Measurements from ENCODE around the gene COL20A1.

Gene COL20A1

DNA sequence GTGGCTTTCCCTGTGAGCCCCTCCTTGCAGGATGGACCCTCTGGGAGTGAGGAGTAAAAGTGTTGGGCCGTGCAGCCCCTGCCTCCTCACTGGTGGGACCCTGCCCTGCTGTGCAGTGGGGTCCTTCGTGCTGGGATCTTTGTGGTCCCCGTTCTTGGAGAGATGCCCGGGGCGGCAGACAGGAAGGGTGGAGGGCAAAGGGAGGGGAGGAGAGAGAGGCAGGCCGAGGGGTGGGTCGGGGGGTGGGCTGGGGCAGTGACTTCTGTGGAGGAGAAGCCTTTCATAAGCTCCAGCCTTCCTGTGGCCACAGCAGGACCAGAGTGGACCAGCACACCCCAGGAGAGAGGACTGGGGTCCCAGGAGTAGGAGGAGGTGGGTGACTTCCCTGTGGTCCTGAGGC is at the start of gene COL20A1:
TSS of gene COL20A1 (plus strand) at position 283 of the 400 bp plus-strand sequence. CDS start 1,922 bp downstream, outside the sequence.
- no peak for DNase-seq (ENCODE audit: low read depth)
- TF ChIP-seq, protein P1, sequence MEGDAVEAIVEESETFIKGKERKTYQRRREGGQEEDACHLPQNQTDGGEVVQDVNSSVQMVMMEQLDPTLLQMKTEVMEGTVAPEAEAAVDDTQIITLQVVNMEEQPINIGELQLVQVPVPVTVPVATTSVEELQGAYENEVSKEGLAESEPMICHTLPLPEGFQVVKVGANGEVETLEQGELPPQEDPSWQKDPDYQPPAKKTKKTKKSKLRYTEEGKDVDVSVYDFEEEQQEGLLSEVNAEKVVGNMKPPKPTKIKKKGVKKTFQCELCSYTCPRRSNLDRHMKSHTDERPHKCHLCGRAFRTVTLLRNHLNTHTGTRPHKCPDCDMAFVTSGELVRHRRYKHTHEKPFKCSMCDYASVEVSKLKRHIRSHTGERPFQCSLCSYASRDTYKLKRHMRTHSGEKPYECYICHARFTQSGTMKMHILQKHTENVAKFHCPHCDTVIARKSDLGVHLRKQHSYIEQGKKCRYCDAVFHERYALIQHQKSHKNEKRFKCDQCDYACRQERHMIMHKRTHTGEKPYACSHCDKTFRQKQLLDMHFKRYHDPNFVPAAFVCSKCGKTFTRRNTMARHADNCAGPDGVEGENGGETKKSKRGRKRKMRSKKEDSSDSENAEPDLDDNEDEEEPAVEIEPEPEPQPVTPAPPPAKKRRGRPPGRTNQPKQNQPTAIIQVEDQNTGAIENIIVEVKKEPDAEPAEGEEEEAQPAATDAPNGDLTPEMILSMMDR (IDR thresholded peaks at IDR 0.05; ENCODE audit: low read depth, low read length, missing control alignments): no peak
- no peak within 1 kb of the TSS for H3K4me3 ChIP-seq (ENCODE audit: low read depth, low read length)

DNA sequence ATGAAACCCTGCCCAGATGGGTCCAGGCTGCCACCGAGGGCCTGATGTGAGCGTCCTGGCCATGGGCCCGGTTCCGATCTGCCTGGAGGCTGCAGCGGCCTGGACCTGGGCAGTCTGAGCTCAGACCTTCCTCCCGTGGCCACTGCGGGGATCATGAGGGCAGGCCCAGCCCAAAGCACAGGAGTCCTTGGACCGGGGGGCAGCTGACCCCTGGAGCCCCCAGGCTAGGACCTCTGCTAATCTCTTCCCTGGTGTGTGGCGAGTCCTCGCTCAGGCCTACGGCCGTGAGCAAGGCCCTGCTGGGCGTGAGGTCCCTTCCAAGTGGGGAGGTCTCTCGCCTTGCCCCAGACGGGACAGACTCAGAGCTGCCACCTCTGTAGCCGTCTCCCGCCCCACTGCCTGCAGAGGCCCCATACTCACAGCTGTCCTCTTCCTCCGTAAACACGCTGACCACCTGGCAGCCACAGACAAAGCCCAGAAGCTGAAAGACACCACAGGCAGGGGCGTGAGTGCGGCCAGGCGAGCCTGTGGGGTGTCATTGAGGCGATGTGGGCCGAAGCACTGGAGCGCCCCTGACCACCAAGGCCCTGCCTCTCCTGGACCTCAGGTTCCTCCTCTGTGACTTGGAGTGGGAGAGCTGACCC is 49.3 kb upstream of the COL20A1 start:
- no peak for DNase-seq (ENCODE audit: low read depth)
- TF ChIP-seq, protein P1 (IDR thresholded peaks at IDR 0.05; ENCODE audit: low read depth, low read length, missing control alignments): no peak
- H3K4me3 ChIP-seq (ENCODE audit: low read depth, low read length): no peak overlapping the region

DNA sequence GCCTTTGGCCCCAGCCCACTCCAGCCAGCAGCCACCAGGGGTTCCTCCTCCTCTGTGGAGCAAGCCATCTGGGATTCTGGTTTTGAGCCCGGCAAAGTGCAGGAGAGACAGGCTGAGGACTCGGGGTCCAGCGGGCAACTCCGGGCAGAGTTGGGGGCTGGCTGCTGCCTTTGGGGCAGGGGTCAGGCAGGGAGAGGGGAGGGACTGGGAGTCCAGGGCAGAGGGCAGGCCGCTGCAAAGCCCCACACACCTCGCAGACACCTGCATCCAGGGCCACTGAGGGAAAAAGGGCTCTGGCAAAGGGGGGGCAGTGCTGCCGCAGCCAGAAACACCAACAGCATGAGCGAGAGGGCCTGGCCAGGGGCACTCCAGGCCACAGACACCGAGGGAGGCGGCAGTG is 48.5 kb upstream of the COL20A1 start:
- TF ChIP-seq, protein P1 (IDR thresholded peaks at IDR 0.05; ENCODE audit: low read depth, low read length, missing control alignments): no peak
- H3K4me3 ChIP-seq (ENCODE audit: low read depth, low read length): no peak overlapping the region
- no peak for DNase-seq (ENCODE audit: low read depth)

DNA sequence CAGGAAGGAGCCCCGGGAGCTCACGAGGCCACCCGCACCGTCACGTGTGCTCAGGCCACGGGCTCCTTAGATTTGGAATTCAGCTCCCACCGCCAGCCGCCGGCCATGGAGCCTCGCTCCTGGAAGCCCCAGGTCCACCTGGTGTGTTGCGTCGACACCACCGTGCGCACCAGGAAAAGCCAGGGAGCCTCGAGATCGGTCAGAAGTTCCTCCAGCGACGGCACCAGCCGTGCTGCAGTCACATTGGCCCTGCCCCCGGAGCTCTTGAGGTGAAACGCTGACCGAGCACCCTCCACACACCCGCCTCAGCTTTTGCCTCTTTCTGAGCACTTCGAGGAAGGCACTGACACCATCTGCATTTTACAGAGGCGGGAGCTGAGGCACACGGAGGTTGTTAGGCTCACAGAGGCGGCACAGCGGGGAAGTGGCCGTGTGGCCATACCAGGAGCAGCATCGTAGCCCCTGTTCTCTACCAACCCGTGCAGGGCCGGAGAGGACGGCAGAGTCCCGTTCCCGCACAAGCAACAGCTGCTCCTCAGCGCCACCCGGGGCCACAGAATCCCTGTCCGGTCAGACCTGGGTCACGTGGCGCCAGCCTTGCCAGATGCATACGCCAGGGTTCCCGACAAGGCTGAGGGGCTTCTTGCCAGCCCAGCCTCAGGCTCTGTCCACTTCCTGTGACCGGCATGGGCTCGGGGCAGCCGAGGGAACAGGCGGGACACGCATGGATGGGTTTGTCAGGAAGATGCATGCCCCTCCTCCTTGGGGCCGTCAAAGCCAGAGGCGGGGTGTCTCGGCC is 46.3 kb upstream of the COL20A1 start:
- H3K4me3 ChIP-seq (ENCODE audit: low read depth, low read length): no peak overlapping the region
- DNase-seq (ENCODE audit: low read depth): no peak
- TF ChIP-seq, protein P1 (IDR thresholded peaks at IDR 0.05; ENCODE audit: low read depth, low read length, missing control alignments): no peak

DNA sequence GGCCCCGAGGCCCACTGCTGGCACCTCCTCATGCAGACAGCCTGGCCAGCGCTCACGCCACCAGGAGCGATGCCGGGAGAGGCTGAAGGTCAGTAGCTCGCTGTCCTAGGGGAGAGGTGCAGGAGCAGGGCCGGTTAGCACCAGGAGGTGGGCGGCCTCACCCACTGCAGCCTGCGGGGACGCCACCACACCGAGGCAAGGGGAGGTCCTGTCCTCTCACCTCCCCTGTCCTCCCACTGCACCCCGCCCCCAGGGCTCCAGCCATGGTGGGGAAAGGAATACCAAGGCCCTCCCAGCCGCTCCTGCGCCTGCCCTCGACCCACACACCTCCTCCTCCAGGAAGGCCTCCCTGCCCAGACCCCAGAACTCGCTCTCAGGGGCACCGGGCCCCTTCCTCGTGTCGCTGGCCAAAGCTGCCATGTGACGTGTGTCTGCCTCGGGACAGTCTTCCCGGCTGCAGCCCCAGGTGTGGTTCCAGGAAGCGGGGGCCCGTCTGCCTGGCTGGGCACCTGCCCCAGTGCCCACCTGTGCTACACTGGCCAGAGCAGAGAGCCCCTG is 45.2 kb upstream of the COL20A1 start:
- no peak overlapping the region for H3K4me3 ChIP-seq (ENCODE audit: low read depth, low read length)
- TF ChIP-seq, protein P1 (IDR thresholded peaks at IDR 0.05; ENCODE audit: low read depth, low read length, missing control alignments): no peak
- DNase-seq (ENCODE audit: low read depth): no peak

DNA sequence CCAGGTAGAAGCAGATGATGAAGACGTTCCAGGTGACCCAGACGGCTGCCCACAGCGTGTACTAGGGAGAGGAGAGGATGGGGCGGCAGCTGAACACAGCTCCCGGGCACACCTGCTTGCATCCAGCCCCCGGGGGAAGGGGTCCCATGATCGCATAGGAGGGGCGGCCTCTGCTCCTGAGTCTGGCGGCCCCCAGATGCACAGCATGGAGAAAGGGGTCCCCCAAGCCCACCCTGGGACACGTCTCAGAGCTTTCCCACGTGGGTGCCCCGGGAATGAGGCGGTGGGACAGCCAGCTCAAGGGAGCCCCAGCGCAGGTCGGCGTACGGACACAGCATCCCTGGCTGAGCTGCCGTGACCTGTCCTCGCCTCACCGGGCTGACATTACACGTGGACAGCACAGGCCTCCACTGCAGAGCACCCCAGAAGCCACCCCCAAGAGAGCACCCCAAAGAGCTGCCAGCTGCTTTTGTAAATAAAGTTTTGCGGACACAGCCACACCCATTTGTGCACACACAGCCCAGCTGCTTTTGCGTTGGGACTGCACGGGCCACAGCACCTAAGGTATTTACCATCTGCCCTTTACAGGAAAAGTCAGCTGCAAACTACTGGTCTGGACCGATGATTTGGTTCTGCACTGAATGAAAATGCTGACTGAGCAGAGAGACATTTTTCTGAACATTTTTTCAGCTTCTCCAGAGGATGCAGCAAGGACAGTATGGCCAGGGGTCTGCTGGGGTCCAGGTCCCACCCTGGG is 44.0 kb upstream of the COL20A1 start:
- no peak overlapping the region for H3K4me3 ChIP-seq (ENCODE audit: low read depth, low read length)
- no peak for DNase-seq (ENCODE audit: low read depth)
- TF ChIP-seq, protein P1 (IDR thresholded peaks at IDR 0.05; ENCODE audit: low read depth, low read length, missing control alignments): no peak
